GM12878 (cell line): Measurements from ENCODE around the gene HHLA2. TPM values are rescaled to one million over a fixed set of nuclear protein-coding genes. Genes with fewer than 3 reads are reported as not detected.

Experiments
- ATAC-seq: fragments of 200-7000 bp; cut with Tn5 transposase; 3 replicates; pipeline ENCODE4 v1.9.1; 2020; ENCODE audit warnings: mild to moderate bottlenecking, moderate library complexity
- BruUV-seq: library from RNA; stranded (reverse); fragments of 400-500 nt; replicated peaks from 2 replicates; lab custom pipeline; 2021; lab: Mats Ljungman, UMichigan
- CTCF ChIA-PET: fragments of 300-600 bp; sonication (Branson Sonifier 250); formaldehyde crosslinking; extraction: SDS; loops from one replicate; lab custom pipeline; 2021; ENCODE audit warnings: inconsistent platforms; lab: Yijun Ruan, JAX
- POLR2A ChIA-PET: fragments of 350-600 bp; formaldehyde crosslinking; extraction: SDS; loops from one replicate; lab custom pipeline; 2021; ENCODE audit warnings: inconsistent platforms; lab: Charles Lee
- RAD21 ChIA-PET: fragments of 300-600 bp; sonication (Branson Sonifier 250); formaldehyde crosslinking; loops from one replicate; lab custom pipeline; 2023; ENCODE audit warnings: antibody characterized with exemption; ENCODE audit not compliant: unreplicated experiment; lab: Charles Lee
- SMC1A ChIA-PET: fragments of 300-600 bp; sonication (Branson Sonifier 250); formaldehyde crosslinking; loops from one replicate; lab custom pipeline; 2023; ENCODE audit not compliant: unreplicated experiment, uncharacterized antibody; lab: Charles Lee
- DNase-seq: peaks from one replicate; pipeline ENCODE4 v3.0.0-alpha.2; 2011; ENCODE audit warnings: low read depth, low spot score
- FAIRE-seq: peaks from 3 replicates; lab custom pipeline; 2011; peaks lifted over from hg19 to GRCh38; lab: Jason Lieb, UNC
- H2AFZ ChIP-seq: 2 replicates; pipeline ENCODE4 v1.6.0; 2011; ENCODE audit warnings: low read depth, low read length, control low read depth; ENCODE audit not compliant: control insufficient read depth
- H3K27ac ChIP-seq: 2 replicates; pipeline ENCODE4 v1.5.1; 2011; ENCODE audit warnings: control low read depth; ENCODE audit not compliant: control insufficient read depth, insufficient read depth
- H3K27me3 ChIP-seq, 2 experiments: replicated peaks in 1 of 2; 2 replicates each; pipeline versions ENCODE4 v1.6.0 to v1.6.1; 2011; ENCODE audit warnings: low read length in 1 of 2; ENCODE audit not compliant: control insufficient read depth in 2 of 2, insufficient read depth in 2 of 2
- H3K36me3 ChIP-seq, 2 experiments: 2 replicates each; pipeline ENCODE4 v1.5.1; 2011; ENCODE audit warnings: low read length in 1 of 2; ENCODE audit not compliant: control insufficient read depth in 2 of 2, insufficient read depth in 2 of 2
- H3K4me1 ChIP-seq: 2 replicates; pipeline ENCODE4 v1.6.1; 2011; ENCODE audit warnings: mild to moderate bottlenecking, low read length, moderate library complexity, mixed read lengths; ENCODE audit not compliant: control insufficient read depth, insufficient read depth
- H3K4me2 ChIP-seq: 2 replicates; pipeline ENCODE4 v1.6.0; 2011; ENCODE audit warnings: control low read depth; ENCODE audit not compliant: control insufficient read depth, insufficient read depth
- H3K4me3 ChIP-seq: fragments of 200-600 bp; sonication (generic); 2 replicates; pipeline ENCODE4 v1.5.1; 2016
- H3K79me2 ChIP-seq: 2 replicates; pipeline ENCODE4 v1.6.0; 2011; ENCODE audit warnings: low read length; ENCODE audit not compliant: control insufficient read depth, insufficient read depth
- H3K9ac ChIP-seq: 2 replicates; pipeline ENCODE4 v1.8.0; 2011; ENCODE audit warnings: low read length, control low read depth, mixed read lengths; ENCODE audit not compliant: control insufficient read depth, insufficient read depth
- H3K9me3 ChIP-seq: replicated peaks from 3 replicates; pipeline ENCODE4 v1.5.1; 2011; ENCODE audit warnings: mild to moderate bottlenecking, low read length; ENCODE audit not compliant: control insufficient read depth, insufficient read depth
- H4K20me1 ChIP-seq: 2 replicates; pipeline ENCODE4 v1.6.0; 2011; ENCODE audit not compliant: control insufficient read depth, insufficient read depth
- FOXK2 ChIP-seq: fragments of 450-650 bp; IDR thresholded peaks from 2 replicates; pipeline ENCODE4 v1.6.1; 2017; ENCODE audit warnings: mild to moderate bottlenecking, moderate library complexity
- MXI1 ChIP-seq: fragments of 150-350 bp; IDR thresholded peaks from 2 replicates; pipeline ENCODE4 v1.6.1; 2011; ENCODE audit warnings: low read depth, mild to moderate bottlenecking, inconsistent platforms, low read length, improper control_type of control experiment
- POU2F2 ChIP-seq: IDR thresholded peaks from 3 replicates; pipeline ENCODE4 v1.6.1; 2011; ENCODE audit warnings: low read depth, mild to moderate bottlenecking, low read length, borderline replicate concordance
- RAD21 ChIP-seq: IDR thresholded peaks from 2 replicates; pipeline ENCODE4 v1.6.1; 2011; ENCODE audit warnings: mild to moderate bottlenecking, low read depth, low read length, moderate library complexity; ENCODE audit not compliant: insufficient read depth
- RCOR1 ChIP-seq: conservative IDR thresholded peaks from 2 replicates; pipeline ENCODE4 v1.6.1; 2012; ENCODE audit warnings: low read depth, low read length, improper control_type of control experiment
- SIX5 ChIP-seq: IDR thresholded peaks from 2 replicates; pipeline ENCODE4 v1.6.1; 2011; ENCODE audit warnings: mild to moderate bottlenecking, low read depth, low read length, moderate library complexity; ENCODE audit not compliant: severe bottlenecking
- STAT1 ChIP-seq: fragments of 450-650 bp; conservative IDR thresholded peaks from 2 replicates; pipeline ENCODE4 v1.6.1; 2014; ENCODE audit warnings: antibody characterized with exemption, mild to moderate bottlenecking
- WGBS: methylation state at CpG from one replicate; pipeline ENCODE4 v1.1.6; 2016; ENCODE audit warnings: low lambda C conversion rate; ENCODE audit not compliant: insufficient replicate concordance, insufficient coverage; ENCODE audit errors: missing lambda C conversion rate; 5-methylcytosine and 5-hydroxymethylcytosine counted together
- in situ Hi-C: fragments of 300-500 bp; cut with MboI; formaldehyde crosslinking; loops from 9 replicates; pipeline ENCODE4 v1.14.3; 2018; ENCODE audit warnings: mixed read lengths
- intact Hi-C: fragments of 100-400 bp; cut with micrococcal nuclease; formaldehyde crosslinking; loops from one replicate; pipeline ENCODE4 v1.14.2; 2022; ENCODE audit not compliant: unreplicated experiment
- polyA plus RNA-seq, 11 experiments: library from polyadenylated mRNA; depleted of rRNA in 4 of 11; unstranded in 6 of 11; stranded (reverse) in 5 of 11; fragments of >200 nt; fragmentation: Nextera tagmentation in 4 of 11; fragmentation: Illumina TruSeq in 1 of 11; extraction: Ambion mirVana in 4 of 11; extraction: Trizol in 1 of 11; gene quantifications; 1 replicate in 1 of 11; 2 replicates in 10 of 11; pipeline versions ENCODE4 v1.2.1 to v1.2.3, GENCODE V29; 2011 to 2016; ENCODE audit warnings: inconsistent platforms in 2 of 11, missing spikeins in 2 of 11, low read depth in 1 of 11
- total RNA-seq, 4 experiments: library from RNA; depleted of rRNA in 3 of 4; stranded (reverse); fragments of >200 nt in 3 of 4; fragmentation: Illumina TruSeq in 1 of 4; extraction: Trizol in 1 of 4; gene quantifications; 2 replicates each; pipeline versions ENCODE4 v1.2.1 to v1.2.3, GENCODE V29; 2013 to 2021
- TF ChIP-seq, protein P1 (sequence below): fragments of 450-650 bp; IDR thresholded peaks from 2 replicates; pipeline ENCODE4 v1.6.1; 2017; ENCODE audit warnings: mild to moderate bottlenecking, low read depth, inconsistent platforms; ENCODE audit not compliant: poor library complexity, severe bottlenecking
- TF ChIP-seq, protein P2 (sequence below): fragments of 450-650 bp; IDR thresholded peaks from 2 replicates; pipeline ENCODE4 v1.6.1; 2017; ENCODE audit warnings: mild to moderate bottlenecking
- TF ChIP-seq, protein P3 (sequence below): fragments of 450-650 bp; formaldehyde crosslinking; IDR thresholded peaks from 2 replicates; pipeline ENCODE4 v1.5.0; 2022; ENCODE audit warnings: mild to moderate bottlenecking, missing genetic modification characterization
- TF ChIP-seq, protein P4 (sequence below): fragments of 450-650 bp; IDR thresholded peaks from 2 replicates; pipeline ENCODE4 v1.6.1; 2014; ENCODE audit warnings: mild to moderate bottlenecking
- TF ChIP-seq, protein P5 (sequence below): IDR thresholded peaks from 2 replicates; pipeline ENCODE4 v1.6.1; 2011; ENCODE audit warnings: low read depth, mild to moderate bottlenecking, low read length, moderate library complexity, borderline replicate concordance; ENCODE audit errors: extremely low read depth

HHLA2 gene
- total and polyA plus RNA-seq, 10 of the 15 experiments (the other 5 are each of a cell fraction or from before 2014, with no cell fraction given): 0.11 to 1.3 (median 0.28) TPM; not detected in 1

DNA sequence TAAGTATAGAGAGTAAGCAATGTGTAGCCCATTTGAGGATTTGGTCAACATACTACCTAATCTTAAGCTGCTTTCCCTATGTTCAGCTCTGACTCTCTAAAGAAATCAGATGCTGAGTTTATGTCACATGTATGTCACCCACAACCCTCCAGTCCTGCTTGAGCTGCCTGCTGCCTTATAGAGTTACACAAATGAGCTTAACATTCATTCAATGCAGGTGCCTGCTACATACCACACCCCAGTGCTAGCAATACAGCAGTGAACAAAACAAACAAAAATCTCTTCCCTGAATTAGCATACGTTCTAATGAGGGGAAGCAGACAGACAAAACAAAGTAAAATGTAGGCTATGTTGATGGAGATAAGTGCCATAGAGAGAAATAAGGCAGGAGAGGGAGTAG, 93.0 kb downstream of the HHLA2 start (continued):
- no peak for TF ChIP-seq SIX5
- no peak for TF ChIP-seq MXI1
- no peak for TF ChIP-seq POU2F2
- TF ChIP-seq, protein P1, sequence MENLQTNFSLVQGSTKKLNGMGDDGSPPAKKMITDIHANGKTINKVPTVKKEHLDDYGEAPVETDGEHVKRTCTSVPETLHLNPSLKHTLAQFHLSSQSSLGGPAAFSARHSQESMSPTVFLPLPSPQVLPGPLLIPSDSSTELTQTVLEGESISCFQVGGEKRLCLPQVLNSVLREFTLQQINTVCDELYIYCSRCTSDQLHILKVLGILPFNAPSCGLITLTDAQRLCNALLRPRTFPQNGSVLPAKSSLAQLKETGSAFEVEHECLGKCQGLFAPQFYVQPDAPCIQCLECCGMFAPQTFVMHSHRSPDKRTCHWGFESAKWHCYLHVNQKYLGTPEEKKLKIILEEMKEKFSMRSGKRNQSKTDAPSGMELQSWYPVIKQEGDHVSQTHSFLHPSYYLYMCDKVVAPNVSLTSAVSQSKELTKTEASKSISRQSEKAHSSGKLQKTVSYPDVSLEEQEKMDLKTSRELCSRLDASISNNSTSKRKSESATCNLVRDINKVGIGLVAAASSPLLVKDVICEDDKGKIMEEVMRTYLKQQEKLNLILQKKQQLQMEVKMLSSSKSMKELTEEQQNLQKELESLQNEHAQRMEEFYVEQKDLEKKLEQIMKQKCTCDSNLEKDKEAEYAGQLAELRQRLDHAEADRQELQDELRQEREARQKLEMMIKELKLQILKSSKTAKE: no peak
- TF ChIP-seq, all 136 proteins: peak for 0

DNA sequence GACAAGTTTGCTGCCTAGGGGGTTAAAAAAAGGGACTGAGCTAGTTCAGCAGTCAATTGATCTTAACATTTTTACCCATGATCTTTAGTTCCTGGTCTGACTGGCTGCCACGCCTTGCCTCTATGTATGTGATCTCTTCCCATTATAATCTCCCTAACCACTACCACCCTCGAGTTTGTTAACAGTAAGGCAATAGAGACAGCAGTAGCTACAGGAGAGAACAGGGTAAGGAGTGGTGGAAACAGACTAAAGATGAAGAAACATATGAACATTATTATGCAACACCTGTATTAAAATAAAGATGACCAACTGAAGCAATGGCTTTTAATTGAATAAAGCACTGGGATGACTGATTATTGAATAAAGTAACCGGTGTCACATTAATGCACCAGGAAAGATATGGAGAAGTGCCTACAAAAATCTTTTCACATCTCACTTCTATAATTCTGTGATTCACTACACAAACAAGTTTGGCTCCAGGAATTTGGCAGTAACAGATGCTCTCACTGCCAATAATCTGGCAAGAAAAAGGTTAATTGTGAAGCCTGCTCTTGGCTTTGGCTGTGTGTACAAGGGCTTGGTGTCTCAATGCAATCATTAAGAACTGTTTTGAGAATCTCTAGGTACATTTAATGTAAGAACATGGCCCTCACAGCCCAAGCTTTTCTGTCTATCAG, 95.7 kb downstream of the HHLA2 start:
- WGBS: 46% methylated on average over 3 of the region's 3 CpGs
- H3K27me3 ChIP-seq: no peaks in the 10 kb centered on the region
- BruUV-seq: no TSS peak
- ChIA-PET SMC1A (interaction anchor here (1.3 to 2.6 kb wide), 2 partner anchors 10 to 13 kb away, joined by 4 to 7 read pairs; no protein-coding TSS in a partner anchor), CTCF (interaction anchor here (0.9 to 2.1 kb wide), 5 partner anchors 11 to 100 kb away, joined by 3 to 8 read pairs (median 3); no protein-coding TSS in a partner anchor), RAD21 (interaction anchor here (1.1 kb wide), 1 partner anchor 11 kb away, joined by 3 read pairs; no protein-coding TSS in a partner anchor), POLR2A (no interaction called here)
- ATAC-seq (no peak), FAIRE-seq (no peak), DNase-seq (no peak)
- H3K4me1 ChIP-seq: peaks cover 29% of the 10 kb centered on the region
- in situ Hi-C loops: no loop called here
- no peak overlapping the region for H3K9ac ChIP-seq
- no peak overlapping the region for H3K4me2 ChIP-seq
- intact Hi-C loops: no loop called here
- H4K20me1 ChIP-seq: no peaks in the 10 kb centered on the region
- H3K79me2 ChIP-seq: no peaks in the 10 kb centered on the region
- H3K36me3 ChIP-seq: no peaks in the 10 kb centered on the region
- H2AFZ ChIP-seq: no peak overlapping the region
- H3K9me3 ChIP-seq: no peaks in the 10 kb centered on the region
- no peak overlapping the region for H3K27ac ChIP-seq
- H3K4me3 ChIP-seq: no peak overlapping the region
- TF ChIP-seq, protein P2, sequence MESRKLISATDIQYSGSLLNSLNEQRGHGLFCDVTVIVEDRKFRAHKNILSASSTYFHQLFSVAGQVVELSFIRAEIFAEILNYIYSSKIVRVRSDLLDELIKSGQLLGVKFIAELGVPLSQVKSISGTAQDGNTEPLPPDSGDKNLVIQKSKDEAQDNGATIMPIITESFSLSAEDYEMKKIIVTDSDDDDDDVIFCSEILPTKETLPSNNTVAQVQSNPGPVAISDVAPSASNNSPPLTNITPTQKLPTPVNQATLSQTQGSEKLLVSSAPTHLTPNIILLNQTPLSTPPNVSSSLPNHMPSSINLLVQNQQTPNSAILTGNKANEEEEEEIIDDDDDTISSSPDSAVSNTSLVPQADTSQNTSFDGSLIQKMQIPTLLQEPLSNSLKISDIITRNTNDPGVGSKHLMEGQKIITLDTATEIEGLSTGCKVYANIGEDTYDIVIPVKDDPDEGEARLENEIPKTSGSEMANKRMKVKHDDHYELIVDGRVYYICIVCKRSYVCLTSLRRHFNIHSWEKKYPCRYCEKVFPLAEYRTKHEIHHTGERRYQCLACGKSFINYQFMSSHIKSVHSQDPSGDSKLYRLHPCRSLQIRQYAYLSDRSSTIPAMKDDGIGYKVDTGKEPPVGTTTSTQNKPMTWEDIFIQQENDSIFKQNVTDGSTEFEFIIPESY: no peak
- TF ChIP-seq, protein P3, sequence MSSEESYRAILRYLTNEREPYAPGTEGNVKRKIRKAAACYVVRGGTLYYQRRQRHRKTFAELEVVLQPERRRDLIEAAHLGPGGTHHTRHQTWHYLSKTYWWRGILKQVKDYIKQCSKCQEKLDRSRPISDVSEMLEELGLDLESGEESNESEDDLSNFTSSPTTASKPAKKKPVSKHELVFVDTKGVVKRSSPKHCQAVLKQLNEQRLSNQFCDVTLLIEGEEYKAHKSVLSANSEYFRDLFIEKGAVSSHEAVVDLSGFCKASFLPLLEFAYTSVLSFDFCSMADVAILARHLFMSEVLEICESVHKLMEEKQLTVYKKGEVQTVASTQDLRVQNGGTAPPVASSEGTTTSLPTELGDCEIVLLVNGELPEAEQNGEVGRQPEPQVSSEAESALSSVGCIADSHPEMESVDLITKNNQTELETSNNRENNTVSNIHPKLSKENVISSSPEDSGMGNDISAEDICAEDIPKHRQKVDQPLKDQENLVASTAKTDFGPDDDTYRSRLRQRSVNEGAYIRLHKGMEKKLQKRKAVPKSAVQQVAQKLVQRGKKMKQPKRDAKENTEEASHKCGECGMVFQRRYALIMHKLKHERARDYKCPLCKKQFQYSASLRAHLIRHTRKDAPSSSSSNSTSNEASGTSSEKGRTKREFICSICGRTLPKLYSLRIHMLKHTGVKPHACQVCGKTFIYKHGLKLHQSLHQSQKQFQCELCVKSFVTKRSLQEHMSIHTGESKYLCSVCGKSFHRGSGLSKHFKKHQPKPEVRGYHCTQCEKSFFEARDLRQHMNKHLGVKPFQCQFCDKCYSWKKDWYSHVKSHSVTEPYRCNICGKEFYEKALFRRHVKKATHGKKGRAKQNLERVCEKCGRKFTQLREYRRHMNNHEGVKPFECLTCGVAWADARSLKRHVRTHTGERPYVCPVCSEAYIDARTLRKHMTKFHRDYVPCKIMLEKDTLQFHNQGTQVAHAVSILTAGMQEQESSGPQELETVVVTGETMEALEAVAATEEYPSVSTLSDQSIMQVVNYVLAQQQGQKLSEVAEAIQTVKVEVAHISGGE (CRISPR knock-in tag): no peak
- TF ChIP-seq STAT1: no peak
- TF ChIP-seq FOXK2: no peak
- TF ChIP-seq RCOR1: no peak
- TF ChIP-seq, protein P4, sequence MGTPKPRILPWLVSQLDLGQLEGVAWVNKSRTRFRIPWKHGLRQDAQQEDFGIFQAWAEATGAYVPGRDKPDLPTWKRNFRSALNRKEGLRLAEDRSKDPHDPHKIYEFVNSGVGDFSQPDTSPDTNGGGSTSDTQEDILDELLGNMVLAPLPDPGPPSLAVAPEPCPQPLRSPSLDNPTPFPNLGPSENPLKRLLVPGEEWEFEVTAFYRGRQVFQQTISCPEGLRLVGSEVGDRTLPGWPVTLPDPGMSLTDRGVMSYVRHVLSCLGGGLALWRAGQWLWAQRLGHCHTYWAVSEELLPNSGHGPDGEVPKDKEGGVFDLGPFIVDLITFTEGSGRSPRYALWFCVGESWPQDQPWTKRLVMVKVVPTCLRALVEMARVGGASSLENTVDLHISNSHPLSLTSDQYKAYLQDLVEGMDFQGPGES: no peak
- TF ChIP-seq RAD21: no peak
- TF ChIP-seq, protein P5, sequence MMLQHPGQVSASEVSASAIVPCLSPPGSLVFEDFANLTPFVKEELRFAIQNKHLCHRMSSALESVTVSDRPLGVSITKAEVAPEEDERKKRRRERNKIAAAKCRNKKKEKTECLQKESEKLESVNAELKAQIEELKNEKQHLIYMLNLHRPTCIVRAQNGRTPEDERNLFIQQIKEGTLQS: no peak
